ENCODE data around the gene VAV2. TPM values are rescaled to one million over a fixed set of nuclear protein-coding genes. Genes with fewer than 3 reads are reported as not detected.

The VAV2 gene
- total and polyA plus RNA-seq, 9 of the 15 experiments (the other 6 are each of a cell fraction or from before 2014, with no cell fraction given), result 0.01 to 2.7 (median 1.0) TPM; not detected in 1

DNA sequence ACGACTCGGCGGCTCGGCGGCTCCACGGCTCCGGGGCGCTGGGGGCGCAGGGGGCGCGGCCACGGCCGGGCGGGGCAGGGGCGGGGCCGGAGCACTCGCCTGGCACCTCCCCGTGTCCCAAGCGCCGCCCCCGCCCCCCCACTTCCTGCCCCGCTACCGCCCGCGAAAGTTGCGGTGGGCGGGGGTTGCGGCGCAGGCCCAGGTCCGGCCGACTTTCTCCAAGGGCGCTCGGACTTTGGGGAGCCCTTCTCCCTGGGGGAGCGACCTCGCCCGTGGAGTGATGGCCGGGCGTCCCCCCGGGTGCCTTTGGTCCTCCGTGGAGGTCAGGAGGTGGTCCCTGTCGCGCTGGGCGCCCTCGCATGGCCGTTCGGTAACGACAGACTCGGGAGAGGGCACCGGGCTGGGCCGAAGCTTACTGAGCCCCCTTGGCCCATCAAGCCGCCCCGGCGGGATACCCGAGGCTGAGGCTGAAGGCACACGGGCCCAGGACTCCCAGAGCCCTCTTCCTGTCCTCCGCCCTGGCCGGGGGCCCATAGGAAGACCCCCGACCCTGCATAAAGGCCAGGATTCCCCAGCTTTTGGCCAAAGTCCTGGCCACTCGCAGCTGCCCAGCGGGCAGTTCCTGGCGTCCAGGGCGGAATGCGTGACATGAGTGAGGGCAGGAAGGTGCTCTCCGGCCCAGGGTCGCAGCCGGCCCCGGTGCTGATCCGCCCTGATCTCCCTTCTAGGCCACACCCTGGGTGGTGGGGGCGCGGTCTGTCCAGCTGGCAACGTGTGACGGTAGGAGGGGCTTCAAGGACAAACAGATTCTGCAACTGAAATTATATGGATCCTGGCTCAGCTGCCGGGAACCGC is 883 bp upstream of the VAV2 start:
- peaks cover 17% of the 10 kb centered on the region for H4K20me1 ChIP-seq (replicated peaks; ENCODE audit: control insufficient read depth, insufficient read depth, low read length)
- POLR2A ChIA-PET, result interaction anchor here (0.6 to 1.4 kb wide), 5 partner anchors 15 to 211 kb away, joined by 3 to 4 read pairs (median 3); no protein-coding TSS in a partner anchor
- H3K36me3 ChIP-seq (ENCODE audit: control insufficient read depth, insufficient read depth, low read length), result no peaks in the 10 kb centered on the region
- H3K4me1 ChIP-seq (replicated peaks in 1 of 2; ENCODE audit: control insufficient read depth in 2 of 2, insufficient read depth in 2 of 2, low read length in 2 of 2), result peaks cover 0 to 41% of the 10 kb centered on the region in 2 experiments; a peak in 3 of 5 replicates
- CTCF ChIA-PET (ENCODE audit: low intra/inter-chr PET ratio), result interaction anchor here (0.7 to 3.7 kb wide), 3 partner anchors 197 to 586 kb away, joined by 3 to 44 read pairs (median 3); no protein-coding TSS in a partner anchor
- H3K27ac ChIP-seq (ENCODE audit: extremely low read depth, low read depth, low read length), result peak overlapping the region; percentile 63
- H2AFZ ChIP-seq (ENCODE audit: low read depth, low read length), result peak overlapping the region; percentile 94
- ATAC-seq (peak; percentile 88), DNase-seq (ENCODE audit: extremely low read depth in 1 of 4, low spot score in 3 of 4) (peak; percentile 80 to 93 (median 91)), FAIRE-seq (peak; percentile 70)
- intact Hi-C loops (cut with micrococcal nuclease) (no loop called here), in situ Hi-C loops (cut with MboI) (no loop called here)
- no TSS peak for BruUV-seq (replicated peaks)
- H3K4me2 ChIP-seq (ENCODE audit: insufficient read depth, low read length), result peak overlapping the region; percentile 82
- H3K9me3 ChIP-seq (replicated peaks; ENCODE audit: control insufficient read depth, insufficient read depth, low read depth, low read length), result no peaks in the 10 kb centered on the region
- no peaks in the 10 kb centered on the region for H3K9me1 ChIP-seq (ENCODE audit: control insufficient read depth, insufficient read depth, low read length)
- H3K79me2 ChIP-seq (ENCODE audit: control insufficient read depth, insufficient read depth, low read length), result no peaks in the 10 kb centered on the region
- H3K27me3 ChIP-seq (ENCODE audit: control insufficient read depth in 2 of 2, insufficient read depth in 2 of 2, low read length in 2 of 2), result peaks cover 0 to 27% of the 10 kb centered on the region in 2 experiments; a peak in 3 of 5 replicates
- WGBS (ENCODE audit: insufficient coverage, low coverage, missing lambda C conversion rate), result 1% methylated on average over 29 of the region's 74 CpGs
- H3K9ac ChIP-seq (ENCODE audit: insufficient read depth in 1 of 2, low read depth in 2 of 2, low read length in 2 of 2), result peak overlapping the region; percentile 71 to 94
- H3K4me3 ChIP-seq, result peak overlapping the region; percentile 68
- TF ChIP-seq MAZ (CRISPR knock-in tag; conservative IDR thresholded peaks at IDR 0.05 in 1 of 2, IDR thresholded peaks at IDR 0.05 in 1 of 2), result peak; percentile 71 to 88
- no peak for TF ChIP-seq ESRRB (CRISPR knock-in tag; IDR thresholded peaks at IDR 0.05; ENCODE audit: borderline replicate concordance)
- TF ChIP-seq CSDE1 (IDR thresholded peaks at IDR 0.05), result no peak
- peak; percentile 65 for TF ChIP-seq SUPT5H (IDR thresholded peaks at IDR 0.05)
- TF ChIP-seq, protein P1, sequence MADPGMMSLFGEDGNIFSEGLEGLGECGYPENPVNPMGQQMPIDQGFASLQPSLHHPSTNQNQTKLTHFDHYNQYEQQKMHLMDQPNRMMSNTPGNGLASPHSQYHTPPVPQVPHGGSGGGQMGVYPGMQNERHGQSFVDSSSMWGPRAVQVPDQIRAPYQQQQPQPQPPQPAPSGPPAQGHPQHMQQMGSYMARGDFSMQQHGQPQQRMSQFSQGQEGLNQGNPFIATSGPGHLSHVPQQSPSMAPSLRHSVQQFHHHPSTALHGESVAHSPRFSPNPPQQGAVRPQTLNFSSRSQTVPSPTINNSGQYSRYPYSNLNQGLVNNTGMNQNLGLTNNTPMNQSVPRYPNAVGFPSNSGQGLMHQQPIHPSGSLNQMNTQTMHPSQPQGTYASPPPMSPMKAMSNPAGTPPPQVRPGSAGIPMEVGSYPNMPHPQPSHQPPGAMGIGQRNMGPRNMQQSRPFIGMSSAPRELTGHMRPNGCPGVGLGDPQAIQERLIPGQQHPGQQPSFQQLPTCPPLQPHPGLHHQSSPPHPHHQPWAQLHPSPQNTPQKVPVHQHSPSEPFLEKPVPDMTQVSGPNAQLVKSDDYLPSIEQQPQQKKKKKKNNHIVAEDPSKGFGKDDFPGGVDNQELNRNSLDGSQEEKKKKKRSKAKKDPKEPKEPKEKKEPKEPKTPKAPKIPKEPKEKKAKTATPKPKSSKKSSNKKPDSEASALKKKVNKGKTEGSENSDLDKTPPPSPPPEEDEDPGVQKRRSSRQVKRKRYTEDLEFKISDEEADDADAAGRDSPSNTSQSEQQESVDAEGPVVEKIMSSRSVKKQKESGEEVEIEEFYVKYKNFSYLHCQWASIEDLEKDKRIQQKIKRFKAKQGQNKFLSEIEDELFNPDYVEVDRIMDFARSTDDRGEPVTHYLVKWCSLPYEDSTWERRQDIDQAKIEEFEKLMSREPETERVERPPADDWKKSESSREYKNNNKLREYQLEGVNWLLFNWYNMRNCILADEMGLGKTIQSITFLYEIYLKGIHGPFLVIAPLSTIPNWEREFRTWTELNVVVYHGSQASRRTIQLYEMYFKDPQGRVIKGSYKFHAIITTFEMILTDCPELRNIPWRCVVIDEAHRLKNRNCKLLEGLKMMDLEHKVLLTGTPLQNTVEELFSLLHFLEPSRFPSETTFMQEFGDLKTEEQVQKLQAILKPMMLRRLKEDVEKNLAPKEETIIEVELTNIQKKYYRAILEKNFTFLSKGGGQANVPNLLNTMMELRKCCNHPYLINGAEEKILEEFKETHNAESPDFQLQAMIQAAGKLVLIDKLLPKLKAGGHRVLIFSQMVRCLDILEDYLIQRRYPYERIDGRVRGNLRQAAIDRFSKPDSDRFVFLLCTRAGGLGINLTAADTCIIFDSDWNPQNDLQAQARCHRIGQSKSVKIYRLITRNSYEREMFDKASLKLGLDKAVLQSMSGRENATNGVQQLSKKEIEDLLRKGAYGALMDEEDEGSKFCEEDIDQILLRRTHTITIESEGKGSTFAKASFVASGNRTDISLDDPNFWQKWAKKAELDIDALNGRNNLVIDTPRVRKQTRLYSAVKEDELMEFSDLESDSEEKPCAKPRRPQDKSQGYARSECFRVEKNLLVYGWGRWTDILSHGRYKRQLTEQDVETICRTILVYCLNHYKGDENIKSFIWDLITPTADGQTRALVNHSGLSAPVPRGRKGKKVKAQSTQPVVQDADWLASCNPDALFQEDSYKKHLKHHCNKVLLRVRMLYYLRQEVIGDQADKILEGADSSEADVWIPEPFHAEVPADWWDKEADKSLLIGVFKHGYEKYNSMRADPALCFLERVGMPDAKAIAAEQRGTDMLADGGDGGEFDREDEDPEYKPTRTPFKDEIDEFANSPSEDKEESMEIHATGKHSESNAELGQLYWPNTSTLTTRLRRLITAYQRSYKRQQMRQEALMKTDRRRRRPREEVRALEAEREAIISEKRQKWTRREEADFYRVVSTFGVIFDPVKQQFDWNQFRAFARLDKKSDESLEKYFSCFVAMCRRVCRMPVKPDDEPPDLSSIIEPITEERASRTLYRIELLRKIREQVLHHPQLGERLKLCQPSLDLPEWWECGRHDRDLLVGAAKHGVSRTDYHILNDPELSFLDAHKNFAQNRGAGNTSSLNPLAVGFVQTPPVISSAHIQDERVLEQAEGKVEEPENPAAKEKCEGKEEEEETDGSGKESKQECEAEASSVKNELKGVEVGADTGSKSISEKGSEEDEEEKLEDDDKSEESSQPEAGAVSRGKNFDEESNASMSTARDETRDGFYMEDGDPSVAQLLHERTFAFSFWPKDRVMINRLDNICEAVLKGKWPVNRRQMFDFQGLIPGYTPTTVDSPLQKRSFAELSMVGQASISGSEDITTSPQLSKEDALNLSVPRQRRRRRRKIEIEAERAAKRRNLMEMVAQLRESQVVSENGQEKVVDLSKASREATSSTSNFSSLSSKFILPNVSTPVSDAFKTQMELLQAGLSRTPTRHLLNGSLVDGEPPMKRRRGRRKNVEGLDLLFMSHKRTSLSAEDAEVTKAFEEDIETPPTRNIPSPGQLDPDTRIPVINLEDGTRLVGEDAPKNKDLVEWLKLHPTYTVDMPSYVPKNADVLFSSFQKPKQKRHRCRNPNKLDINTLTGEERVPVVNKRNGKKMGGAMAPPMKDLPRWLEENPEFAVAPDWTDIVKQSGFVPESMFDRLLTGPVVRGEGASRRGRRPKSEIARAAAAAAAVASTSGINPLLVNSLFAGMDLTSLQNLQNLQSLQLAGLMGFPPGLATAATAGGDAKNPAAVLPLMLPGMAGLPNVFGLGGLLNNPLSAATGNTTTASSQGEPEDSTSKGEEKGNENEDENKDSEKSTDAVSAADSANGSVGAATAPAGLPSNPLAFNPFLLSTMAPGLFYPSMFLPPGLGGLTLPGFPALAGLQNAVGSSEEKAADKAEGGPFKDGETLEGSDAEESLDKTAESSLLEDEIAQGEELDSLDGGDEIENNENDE (IDR thresholded peaks at IDR 0.05; ENCODE audit: low read depth, low read length), result no peak
- TF ChIP-seq IFI16 (CRISPR knock-in tag; IDR thresholded peaks at IDR 0.05), result no peak
- no peak for TF ChIP-seq HEY1 (CRISPR knock-in tag; IDR thresholded peaks at IDR 0.05; ENCODE audit: borderline replicate concordance)
- no peak for TF ChIP-seq DMBX1 (CRISPR knock-in tag; IDR thresholded peaks at IDR 0.05; ENCODE audit: borderline replicate concordance)
- no peak for TF ChIP-seq BRD4 (IDR thresholded peaks at IDR 0.05)
- TF ChIP-seq ZNF583 (CRISPR knock-in tag; IDR thresholded peaks at IDR 0.05), result no peak

Measured in K562 (cell line).